H9 (cell line): ENCODE results near the gene ZNF317. TPM values are rescaled to one million over a fixed set of nuclear protein-coding genes. Genes with fewer than 3 reads are reported as not detected.

Experiments used
- DNase-seq: peaks from one replicate; pipeline ENCODE4 v3.0.0-alpha.2; 2017
- H2AFZ ChIP-seq: one replicate; pipeline ENCODE4 v1.6.1; 2013; ENCODE audit warnings: mild to moderate bottlenecking, low read length, control low read depth, moderate library complexity
- H2AK5ac ChIP-seq: 2 replicates; pipeline ENCODE4 v1.6.1; 2013; ENCODE audit warnings: low read length, control low read depth, mixed read lengths; ENCODE audit not compliant: insufficient read length
- H2BK120ac ChIP-seq: one replicate; pipeline ENCODE4 v1.6.1; 2013; ENCODE audit warnings: low read depth, mild to moderate bottlenecking, low read length, control low read depth, inconsistent platforms; ENCODE audit not compliant: poor library complexity, severe bottlenecking
- H2BK12ac ChIP-seq: 2 replicates; pipeline ENCODE4 v1.6.1; 2013; ENCODE audit warnings: low read length, control low read depth, mixed read lengths, low read depth; ENCODE audit not compliant: insufficient read length
- H2BK15ac ChIP-seq: 2 replicates; pipeline ENCODE4 v1.6.1; 2013; ENCODE audit warnings: low read depth, low read length, control low read depth
- H2BK20ac ChIP-seq: one replicate; pipeline ENCODE4 v1.6.1; 2013; ENCODE audit warnings: low read depth, mild to moderate bottlenecking, low read length, control low read depth, inconsistent platforms; ENCODE audit not compliant: poor library complexity, severe bottlenecking
- H2BK5ac ChIP-seq: 2 replicates; pipeline ENCODE4 v1.6.1; 2013; ENCODE audit warnings: low read length, control low read depth, mixed read lengths; ENCODE audit not compliant: insufficient read length
- H3K14ac ChIP-seq: 2 replicates; pipeline ENCODE4 v1.6.1; 2013; ENCODE audit warnings: low read length, control low read depth; ENCODE audit not compliant: insufficient read depth
- H3K18ac ChIP-seq: 2 replicates; pipeline ENCODE4 v1.6.1; 2013; ENCODE audit warnings: low read depth, mild to moderate bottlenecking, mixed read lengths, low read length, control low read depth; ENCODE audit not compliant: insufficient read length
- H3K23ac ChIP-seq: 2 replicates; pipeline ENCODE4 v1.6.1; 2013; ENCODE audit warnings: low read length, control low read depth, mixed read lengths, low read depth; ENCODE audit not compliant: insufficient read length
- H3K23me2 ChIP-seq: 2 replicates; pipeline ENCODE4 v1.6.1; 2013; ENCODE audit warnings: low read depth, mild to moderate bottlenecking, mixed read lengths, low read length, control low read depth; ENCODE audit not compliant: insufficient read length, poor library complexity, severe bottlenecking
- H3K27ac ChIP-seq: 2 replicates; pipeline ENCODE4 v1.5.1; 2013; ENCODE audit warnings: low read length, control low read depth, mixed read lengths, low read depth; ENCODE audit not compliant: insufficient read length
- H3K27me3 ChIP-seq: 2 replicates; pipeline ENCODE4 v1.6.1; 2013; ENCODE audit warnings: low read length, control low read depth, inconsistent platforms; ENCODE audit not compliant: insufficient read depth
- H3K4ac ChIP-seq: 2 replicates; pipeline ENCODE4 v1.6.1; 2013; ENCODE audit warnings: low read depth, mild to moderate bottlenecking, control low read depth, inconsistent platforms, low read length, moderate library complexity
- H3K4me1 ChIP-seq: 2 replicates; pipeline ENCODE4 v1.6.1; 2013; ENCODE audit warnings: low read length, control low read depth, inconsistent platforms; ENCODE audit not compliant: insufficient read depth
- H3K4me2 ChIP-seq: 2 replicates; pipeline ENCODE4 v1.6.1; 2013; ENCODE audit warnings: low read length, control low read depth, mixed read lengths; ENCODE audit not compliant: insufficient read length, insufficient read depth
- H3K56ac ChIP-seq: 2 replicates; pipeline ENCODE4 v1.6.1; 2013; ENCODE audit warnings: low read depth, mild to moderate bottlenecking, mixed read lengths, low read length, control low read depth; ENCODE audit not compliant: insufficient read length
- H3K79me1 ChIP-seq: 2 replicates; pipeline ENCODE4 v1.6.1; 2013; ENCODE audit warnings: low read depth, mild to moderate bottlenecking, moderate library complexity, low read length, control low read depth, inconsistent platforms; ENCODE audit not compliant: insufficient read depth, poor library complexity, severe bottlenecking
- H3K79me2 ChIP-seq: 2 replicates; pipeline ENCODE4 v1.6.1; 2013; ENCODE audit warnings: low read length, control low read depth, inconsistent platforms; ENCODE audit not compliant: insufficient read depth
- H3K9ac ChIP-seq: 2 replicates; pipeline ENCODE4 v1.6.1; 2013; ENCODE audit warnings: low read length, control low read depth, mixed read lengths; ENCODE audit not compliant: insufficient read length; ENCODE audit errors: extremely low read depth
- H3K9me3 ChIP-seq: one replicate; pipeline ENCODE4 v1.6.1; 2013; ENCODE audit warnings: low read depth, low read length, inconsistent platforms; ENCODE audit not compliant: control insufficient read depth
- H3T11ph ChIP-seq: one replicate; pipeline ENCODE4 v1.6.1; 2013; ENCODE audit warnings: mild to moderate bottlenecking, low read length, control low read depth, inconsistent platforms
- H4K20me1 ChIP-seq: one replicate; pipeline ENCODE4 v1.6.1; 2013; ENCODE audit not compliant: control insufficient read depth, insufficient read length, insufficient read depth
- H4K5ac ChIP-seq: 2 replicates; pipeline ENCODE4 v1.6.1; 2013; ENCODE audit warnings: low read depth, mild to moderate bottlenecking, mixed read lengths, low read length, control low read depth; ENCODE audit not compliant: insufficient read length
- H4K8ac ChIP-seq: replicated peaks from 2 replicates; pipeline ENCODE4 v1.6.1; 2013; ENCODE audit warnings: low read length, control low read depth, mixed read lengths, low read depth; ENCODE audit not compliant: insufficient read length
- H4K91ac ChIP-seq: 2 replicates; pipeline ENCODE4 v1.6.1; 2013; ENCODE audit warnings: low read depth, mild to moderate bottlenecking, moderate library complexity, mixed read lengths, low read length, control low read depth; ENCODE audit not compliant: insufficient read length
- H3K27ac Mint-ChIP-seq, 3 experiments: 2 replicates in 2 of 3; 3 replicates in 1 of 3; pipeline ENCODE4 v1.8.0; 2020 to 2021; ENCODE audit warnings: mixed read lengths in 3 of 3, mild to moderate bottlenecking in 1 of 3, moderate library complexity in 1 of 3
- H3K27me3 Mint-ChIP-seq: 2 replicates; pipeline ENCODE4 v1.8.0; 2021; ENCODE audit warnings: low read depth, mild to moderate bottlenecking, moderate library complexity, mixed read lengths
- H3K36me3 Mint-ChIP-seq, 3 experiments: 2 replicates in 2 of 3; 3 replicates in 1 of 3; pipeline ENCODE4 v1.8.0; 2020 to 2021; ENCODE audit warnings: low read depth in 3 of 3, mixed read lengths in 3 of 3; ENCODE audit not compliant: insufficient read depth in 1 of 3
- H3K4me1 Mint-ChIP-seq, 2 experiments: 2 replicates each; pipeline ENCODE4 v1.8.0; 2020; ENCODE audit warnings: mixed read lengths in 2 of 2
- H3K4me3 Mint-ChIP-seq, 2 experiments: 2 replicates in 1 of 2; 3 replicates in 1 of 2; pipeline ENCODE4 v1.8.0; 2020 to 2021; ENCODE audit warnings: mild to moderate bottlenecking in 2 of 2, mixed read lengths in 2 of 2, moderate library complexity in 1 of 2
- H3K9me3 Mint-ChIP-seq, 2 experiments: 2 replicates in 1 of 2; 3 replicates in 1 of 2; pipeline ENCODE4 v1.8.0; 2020; ENCODE audit warnings: mild to moderate bottlenecking in 2 of 2, mixed read lengths in 2 of 2, moderate library complexity in 1 of 2
- WGBS: extraction: QIAGEN DNeasy Blood & Tissue Kit; methylation state at CpG from one replicate; pipeline ENCODE4 v1.1.7; 2013; ENCODE audit warnings: missing lambda C conversion rate, low lambda C conversion rate, mixed read lengths; ENCODE audit not compliant: insufficient read length; ENCODE audit errors: extremely low coverage; 5-methylcytosine and 5-hydroxymethylcytosine counted together
- total RNA-seq: library from RNA; stranded (reverse); gene quantifications from 2 replicates; pipeline ENCODE4 v1.2.1, GENCODE V29; 2021
- TF ChIP-seq, protein P1 (sequence below): fragments of 200-600 bp; sonication (generic); conservative IDR thresholded peaks from 3 replicates; pipeline ENCODE4 v1.8.0; 2021; ENCODE audit warnings: antibody characterized with exemption, mild to moderate bottlenecking

Gene ZNF317
- total RNA-seq, 1 experiment from 2014 or later: 52.8 TPM

DNA sequence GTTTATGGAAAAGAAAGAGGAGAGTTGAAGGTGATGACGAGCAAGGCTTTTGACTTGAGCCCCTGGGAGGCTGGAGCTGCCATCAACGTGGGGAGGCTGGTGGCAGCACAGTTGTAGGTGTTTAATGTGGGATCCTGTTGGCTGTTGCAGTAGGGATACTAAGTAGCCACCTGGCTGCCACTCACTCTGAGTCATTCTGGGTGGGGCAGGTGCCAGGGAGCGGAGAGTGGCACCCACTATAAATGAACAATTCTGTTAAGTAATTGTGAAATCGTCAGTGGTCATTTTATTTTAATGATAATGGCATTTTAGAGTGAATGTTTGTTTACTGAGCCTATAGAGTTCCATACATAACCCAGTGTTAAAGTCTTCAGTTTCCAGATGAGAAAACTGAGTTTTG lies 9.8 kb downstream of the ZNF317 start:
- Histone ChIP-seq H3K56ac (no peak overlapping the region), H4K20me1 (no peaks in the 10 kb centered on the region), H4K5ac (no peak overlapping the region), H3K27me3 (no peaks in the 10 kb centered on the region), H3K9ac (no peak overlapping the region), H2BK15ac (no peak overlapping the region), H3K9me3 (peaks cover 38% of the 10 kb centered on the region), H3K23ac (no peak overlapping the region), H3T11ph (no peak overlapping the region), H3K23me2 (no peaks in the 10 kb centered on the region), H2BK20ac (no peak overlapping the region), H2AK5ac (no peak overlapping the region), H4K91ac (no peak overlapping the region), H2AFZ (no peak overlapping the region), H2BK12ac (no peak overlapping the region), H3K4me1 (no peaks in the 10 kb centered on the region), H3K79me2 (peaks cover 81% of the 10 kb centered on the region), H3K18ac (no peak overlapping the region), H3K14ac (no peak overlapping the region), H2BK120ac (no peak overlapping the region), H2BK5ac (no peak overlapping the region), H3K4ac (no peak overlapping the region), H3K79me1 (peaks cover 14% of the 10 kb centered on the region), H3K4me2 (no peak overlapping the region), H4K8ac (no peak overlapping the region), H3K27ac (no peak overlapping the region)
- no peak overlapping the region for H3K27ac Mint-ChIP-seq
- no CpG with 5 or more reads among the region's 4 CpGs for WGBS
- H3K36me3 Mint-ChIP-seq: peaks cover 87 to 97% (median 95%) of the 10 kb centered on the region in 3 experiments
- peak overlapping the region in 1 of 2 experiments; percentile 11; a peak in 1 of 5 replicates for H3K4me3 Mint-ChIP-seq
- H3K9me3 Mint-ChIP-seq: peaks cover 82 to 96% of the 10 kb centered on the region in 2 experiments
- DNase-seq: no peak
- H3K27me3 Mint-ChIP-seq: no peaks in the 10 kb centered on the region; the same call in none of the 2 replicates
- TF ChIP-seq, protein P1, sequence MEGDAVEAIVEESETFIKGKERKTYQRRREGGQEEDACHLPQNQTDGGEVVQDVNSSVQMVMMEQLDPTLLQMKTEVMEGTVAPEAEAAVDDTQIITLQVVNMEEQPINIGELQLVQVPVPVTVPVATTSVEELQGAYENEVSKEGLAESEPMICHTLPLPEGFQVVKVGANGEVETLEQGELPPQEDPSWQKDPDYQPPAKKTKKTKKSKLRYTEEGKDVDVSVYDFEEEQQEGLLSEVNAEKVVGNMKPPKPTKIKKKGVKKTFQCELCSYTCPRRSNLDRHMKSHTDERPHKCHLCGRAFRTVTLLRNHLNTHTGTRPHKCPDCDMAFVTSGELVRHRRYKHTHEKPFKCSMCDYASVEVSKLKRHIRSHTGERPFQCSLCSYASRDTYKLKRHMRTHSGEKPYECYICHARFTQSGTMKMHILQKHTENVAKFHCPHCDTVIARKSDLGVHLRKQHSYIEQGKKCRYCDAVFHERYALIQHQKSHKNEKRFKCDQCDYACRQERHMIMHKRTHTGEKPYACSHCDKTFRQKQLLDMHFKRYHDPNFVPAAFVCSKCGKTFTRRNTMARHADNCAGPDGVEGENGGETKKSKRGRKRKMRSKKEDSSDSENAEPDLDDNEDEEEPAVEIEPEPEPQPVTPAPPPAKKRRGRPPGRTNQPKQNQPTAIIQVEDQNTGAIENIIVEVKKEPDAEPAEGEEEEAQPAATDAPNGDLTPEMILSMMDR: no peak
- H3K4me1 Mint-ChIP-seq: peaks cover 3 to 6% of the 10 kb centered on the region in 2 experiments; a peak in 1 of 4 replicates
